SU-DHL-6 (cell line): ENCODE results near the gene TBX5.

Experiments
- CTCF ChIP-seq: fragments of 200-600 bp; sonication (generic); IDR thresholded peaks from one replicate; pipeline ENCODE4 v1.5.1; 2017; ENCODE audit warnings: antibody characterized with exemption, mild to moderate bottlenecking, low read length, moderate library complexity; ENCODE audit not compliant: insufficient read depth, poor library complexity, severe bottlenecking
- EZH2phosphoT487 ChIP-seq: fragments of 200-600 bp; sonication (generic), shearing (Covaris generic); conservative IDR thresholded peaks from 2 replicates; pipeline ENCODE4 v1.6.1; 2018; ENCODE audit warnings: mild to moderate bottlenecking, antibody characterized with exemption, low read length, moderate library complexity, mixed read lengths

- TF ChIP-seq EZH2phosphoT487 = no peak
- TF ChIP-seq CTCF = no peak
Measured at GRCh38 chr12:114399664-114400211, 6.2 kb downstream of the TBX5 start.
